SJSA1 (cell line): ENCODE measurements around the gene NEK10. TPM values are rescaled to one million over a fixed set of nuclear protein-coding genes. Genes with fewer than 3 reads are reported as not detected.
A peak's percentile ranks its signal among the peaks of the same experiment; 100 is the strongest.
"Not testable (repeated sequence)": the region's sequence is repeated elsewhere in the genome, so short reads cannot be mapped to it uniquely, and the experiment has no call there.

ENCODE experiments used
- DNase-seq, 2 experiments: peaks; one replicate each; pipeline ENCODE4 v3.0.0-alpha.2; 2015 to 2020; ENCODE audit warnings: low spot score in 2 of 2, low read depth in 1 of 2
- H3K27ac ChIP-seq: fragments of 250-450 bp; sonication (Bioruptor Pico); 2 replicates; pipeline ENCODE4 v1.5.1; 2020; ENCODE audit warnings: mild to moderate bottlenecking, moderate library complexity
- H3K27me3 ChIP-seq: fragments of 250-450 bp; sonication (Bioruptor Pico); replicated peaks from 2 replicates; pipeline ENCODE4 v1.5.1; 2020; ENCODE audit warnings: mild to moderate bottlenecking, moderate library complexity
- H3K36me3 ChIP-seq: fragments of 250-450 bp; sonication (Bioruptor Pico); 2 replicates; pipeline ENCODE4 v1.5.1; 2020; ENCODE audit warnings: mild to moderate bottlenecking
- H3K4me1 ChIP-seq: fragments of 250-450 bp; sonication (Bioruptor Pico); replicated peaks from 2 replicates; pipeline ENCODE4 v1.6.1; 2021; ENCODE audit warnings: mild to moderate bottlenecking
- H3K4me3 ChIP-seq: fragments of 250-450 bp; sonication (Bioruptor Pico); 2 replicates; pipeline ENCODE4 v1.5.1; 2020; ENCODE audit warnings: mild to moderate bottlenecking
- H3K9me3 ChIP-seq: fragments of 250-450 bp; sonication (Bioruptor Pico); replicated peaks from 2 replicates; pipeline ENCODE4 v1.5.1; 2020; ENCODE audit warnings: mild to moderate bottlenecking
- total RNA-seq: library from RNA; depleted of rRNA; stranded (reverse); fragments of >200 nt; shearing (Covaris generic); gene quantifications from 2 replicates; pipeline ENCODE4 v1.2.3, GENCODE V29; 2014

NEK10 gene
- total RNA-seq, 1 experiment from 2014 or later = 1.8 TPM

DNA sequence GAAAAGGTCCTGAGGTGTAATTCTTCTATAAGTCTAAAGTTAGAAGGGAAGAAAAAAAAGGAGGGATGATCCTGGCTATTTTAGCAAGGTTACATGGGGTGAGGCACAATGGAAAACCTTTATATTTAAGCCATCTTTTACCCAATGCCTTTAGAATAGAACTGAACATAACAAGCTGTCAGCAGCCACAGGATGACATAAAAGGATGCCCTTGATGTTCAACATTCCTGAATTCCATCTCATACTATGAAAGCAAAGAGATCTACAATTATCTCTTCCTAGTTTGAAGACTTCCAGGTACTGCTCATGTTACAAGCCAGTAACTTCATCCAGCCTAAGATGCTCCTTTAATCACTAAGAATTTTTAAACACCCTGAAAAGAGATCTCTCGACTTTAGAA lies 26.9 kb downstream of the NEK10 start:
- no peaks in the 10 kb centered on the region for H3K36me3 ChIP-seq
- no peak overlapping the region for H3K4me3 ChIP-seq
- H3K27me3 ChIP-seq = no peaks in the 10 kb centered on the region
- H3K4me1 ChIP-seq = no peaks in the 10 kb centered on the region
- no peak for DNase-seq
- no peaks in the 10 kb centered on the region for H3K9me3 ChIP-seq
- no peak overlapping the region for H3K27ac ChIP-seq

DNA sequence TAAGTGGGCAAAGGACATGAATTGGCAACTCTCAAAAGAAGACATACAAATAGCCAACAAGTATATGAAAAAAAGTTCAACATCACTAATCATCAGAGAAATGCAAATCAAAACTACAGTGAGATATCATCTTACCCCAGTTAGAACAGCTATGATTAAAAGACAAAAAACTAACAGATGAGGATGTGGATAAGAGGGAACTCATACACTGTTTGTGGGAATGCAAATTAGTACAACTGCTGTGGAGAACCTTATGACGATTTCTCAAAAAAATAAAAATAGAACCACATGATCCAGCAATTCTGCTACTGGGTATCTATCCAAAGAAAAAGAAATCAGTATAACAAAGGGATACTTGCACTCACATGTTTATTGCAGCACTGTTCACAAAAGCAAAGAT lies 28.6 kb downstream of the NEK10 start:
- H3K27me3 ChIP-seq = no peaks in the 10 kb centered on the region
- H3K27ac ChIP-seq = no peak overlapping the region
- H3K36me3 ChIP-seq = no peaks in the 10 kb centered on the region
- DNase-seq = no peak
- no peaks in the 10 kb centered on the region for H3K9me3 ChIP-seq
- no peaks in the 10 kb centered on the region for H3K4me1 ChIP-seq
- H3K4me3 ChIP-seq = no peak overlapping the region

DNA sequence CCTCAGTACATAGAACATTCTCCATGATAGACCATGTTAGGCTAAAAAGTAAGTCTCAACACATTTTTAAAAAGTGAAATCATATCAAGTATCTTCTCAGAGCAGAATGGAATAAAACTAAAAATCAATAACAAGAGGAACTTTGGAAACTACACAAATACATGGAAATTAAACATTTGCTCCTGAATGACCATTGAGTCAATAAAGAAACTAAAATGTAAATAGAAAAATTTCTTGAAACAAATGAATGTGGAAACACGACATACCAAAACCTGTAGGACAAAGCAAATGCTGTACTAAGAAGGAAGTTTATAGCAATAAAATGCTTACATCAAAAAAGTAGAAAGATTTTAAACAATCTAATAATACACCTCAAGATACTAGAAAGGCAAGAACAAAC lies 33.6 kb downstream of the NEK10 start:
- no peak overlapping the region for H3K27ac ChIP-seq
- H3K27me3 ChIP-seq = no peaks in the 10 kb centered on the region
- no peak overlapping the region for H3K4me3 ChIP-seq
- no peaks in the 10 kb centered on the region for H3K9me3 ChIP-seq
- DNase-seq = no peak
- no peaks in the 10 kb centered on the region for H3K4me1 ChIP-seq
- no peaks in the 10 kb centered on the region for H3K36me3 ChIP-seq

DNA sequence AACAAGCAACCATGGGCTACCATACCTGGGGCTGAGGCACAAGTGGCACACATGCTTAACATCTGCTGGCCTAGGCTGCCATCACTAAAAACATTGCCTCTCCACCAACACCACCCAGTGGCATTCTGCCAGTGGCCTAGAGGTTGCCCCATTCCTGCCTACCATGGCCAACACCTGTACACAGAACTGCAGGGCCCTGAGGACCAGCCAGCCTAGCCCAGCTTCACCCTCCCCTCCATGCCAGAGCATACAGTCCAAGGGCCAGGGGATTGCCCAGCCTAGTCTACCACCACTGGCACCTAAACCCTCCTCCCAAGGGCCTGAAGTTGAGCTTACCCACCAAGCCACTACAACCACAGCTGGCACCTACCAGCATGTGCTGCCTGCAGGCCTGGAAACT lies 35.3 kb downstream of the NEK10 start:
- DNase-seq = no peak
- Histone ChIP-seq H3K9me3 (no peaks in the 10 kb centered on the region), H3K4me3 (no peak overlapping the region), H3K27ac (no peak overlapping the region), H3K4me1 (no peaks in the 10 kb centered on the region), H3K27me3 (no peaks in the 10 kb centered on the region), H3K36me3 (no peaks in the 10 kb centered on the region)

DNA sequence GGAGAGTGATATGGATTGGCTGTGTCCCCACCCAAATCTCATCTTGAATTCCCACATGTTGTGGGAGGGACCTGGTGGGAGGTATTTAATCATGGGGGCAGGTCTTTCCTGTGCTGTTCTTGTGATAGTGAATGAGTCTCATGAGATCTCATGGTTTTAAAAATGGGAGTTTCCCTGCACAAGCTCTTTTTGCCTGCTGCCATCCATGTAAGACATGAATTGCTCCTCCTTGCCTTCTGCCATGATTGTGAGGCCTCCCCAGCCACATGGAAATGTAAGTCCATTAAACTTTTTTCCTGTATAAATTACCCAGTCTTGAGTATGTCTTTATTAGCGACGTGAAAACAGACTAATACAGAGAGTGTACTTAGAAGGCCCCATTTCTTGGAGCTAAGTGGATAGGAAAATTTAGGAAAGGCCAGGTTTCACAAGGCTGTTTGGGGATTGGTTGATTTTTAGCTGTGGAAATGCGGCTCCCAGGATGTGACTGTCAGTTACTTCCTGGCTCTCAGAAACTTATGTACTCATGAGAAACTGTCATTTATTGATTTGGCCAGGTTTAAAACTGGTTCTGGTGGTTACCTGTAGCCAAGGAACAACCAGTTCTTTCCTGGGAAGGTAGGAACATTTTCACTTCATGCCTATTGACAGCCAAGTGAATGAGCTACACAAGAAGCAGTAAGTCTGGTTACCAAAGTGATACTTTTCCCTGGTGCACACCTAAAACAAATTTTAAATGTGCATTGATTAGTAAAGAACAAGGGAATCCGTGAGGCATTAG lies 40.0 kb downstream of the NEK10 start:
- H3K9me3 ChIP-seq = not testable (repeated sequence)

DNA sequence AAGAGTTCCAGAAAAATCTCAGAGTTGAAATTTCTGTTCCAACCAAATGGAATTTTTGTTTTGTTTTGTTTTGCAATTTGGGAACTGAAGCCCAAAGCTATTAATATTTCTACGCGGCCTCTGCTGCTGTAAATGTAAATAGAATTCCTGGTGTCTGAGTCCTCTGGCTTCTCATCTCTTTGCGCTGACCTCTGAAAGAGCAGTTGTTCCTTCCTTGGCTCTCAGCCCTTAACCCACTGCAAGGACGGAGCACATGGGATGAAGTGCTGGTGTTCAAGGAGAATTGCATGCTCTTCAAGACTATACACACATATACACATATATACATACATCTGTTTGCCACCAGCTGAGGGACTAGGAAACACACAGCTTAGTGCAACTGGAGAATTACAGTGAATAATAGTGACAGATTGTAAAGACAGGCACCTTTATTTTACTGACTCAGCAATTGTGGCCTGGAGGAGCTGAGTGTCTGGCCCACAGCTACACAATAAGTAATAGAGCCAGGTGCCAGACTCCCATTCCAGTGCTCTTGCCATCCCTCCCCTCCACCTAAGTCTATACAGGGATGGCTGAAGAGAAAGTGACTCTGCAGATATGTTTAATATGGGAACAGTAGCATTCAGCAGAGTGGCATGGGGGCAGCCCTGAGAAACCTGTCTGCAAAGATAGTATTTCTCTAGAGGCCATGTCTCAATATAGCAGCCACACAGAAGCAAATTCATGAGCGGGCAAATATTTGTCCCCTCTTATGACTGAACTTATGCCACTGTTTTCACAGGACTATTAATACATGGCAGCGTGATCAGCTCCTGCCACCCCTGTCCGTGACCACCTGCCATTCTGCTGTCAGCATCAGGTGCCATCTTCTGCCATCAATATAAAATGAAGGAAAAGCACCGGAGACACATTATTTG lies 42.3 kb downstream of the NEK10 start:
- Histone ChIP-seq H3K27ac (peak overlapping the region; percentile 87), H3K36me3 (no peaks in the 10 kb centered on the region), H3K9me3 (no peaks in the 10 kb centered on the region), H3K4me1 (peaks cover 29% of the 10 kb centered on the region), H3K4me3 (no peak overlapping the region), H3K27me3 (no peaks in the 10 kb centered on the region)
- DNase-seq = peak; percentile 70 to 75

More for the DNA sequence above, 40.0 kb downstream of the NEK10 start:
- H3K36me3 ChIP-seq, H3K27me3 ChIP-seq, H3K4me3 ChIP-seq, H3K27ac ChIP-seq, DNase-seq: not testable (repeated sequence)
- H3K4me1 ChIP-seq = peaks cover 29% of the 10 kb centered on the region

DNA sequence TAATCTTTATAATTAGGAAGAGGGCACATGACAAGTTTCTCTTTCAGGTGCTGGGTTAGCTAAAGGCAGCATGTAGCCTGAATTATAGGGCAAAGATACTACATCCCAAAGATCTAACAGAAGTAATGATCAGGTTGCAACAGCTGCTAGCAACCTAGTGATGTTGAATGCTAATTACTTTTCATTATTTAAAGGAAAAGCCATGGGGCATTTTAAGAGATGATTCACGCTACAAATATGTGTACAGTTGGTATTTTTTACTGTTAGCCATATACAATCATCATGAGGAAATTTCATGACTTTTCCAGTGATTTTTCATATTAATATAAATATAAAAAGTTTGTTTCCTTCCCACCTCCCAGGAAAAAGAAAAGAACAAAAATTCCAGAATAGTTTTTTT lies 43.0 kb downstream of the NEK10 start:
- Histone ChIP-seq H3K4me3 (no peak overlapping the region), H3K36me3 (no peaks in the 10 kb centered on the region), H3K27me3 (no peaks in the 10 kb centered on the region), H3K4me1 (peaks cover 29% of the 10 kb centered on the region), H3K27ac (peak overlapping the region; percentile 87), H3K9me3 (no peaks in the 10 kb centered on the region)
- DNase-seq = peak in 1 of 2 experiments; percentile 58

DNA sequence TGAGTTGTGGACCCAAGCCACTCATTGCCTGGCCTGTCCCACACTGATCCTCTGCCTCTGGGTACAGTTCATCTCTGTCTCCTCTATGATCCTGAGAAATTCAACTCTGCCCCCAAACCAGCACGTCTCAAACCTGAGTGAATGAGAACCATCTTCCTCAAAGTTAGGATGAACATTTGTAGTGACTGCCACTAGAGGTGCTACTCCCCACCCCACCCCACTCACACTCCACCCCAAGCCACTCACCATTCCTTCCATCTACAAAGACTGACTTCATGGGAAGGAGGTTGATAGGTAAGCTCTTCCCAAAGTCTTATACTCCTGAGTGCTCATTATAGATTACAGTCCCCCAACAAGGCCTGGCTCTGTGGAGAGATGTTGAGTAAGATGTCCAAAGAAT lies 43.8 kb downstream of the NEK10 start:
- H3K4me1 ChIP-seq = peaks cover 29% of the 10 kb centered on the region
- no peak overlapping the region for H3K4me3 ChIP-seq
- no peak for DNase-seq
- no peaks in the 10 kb centered on the region for H3K9me3 ChIP-seq
- no peaks in the 10 kb centered on the region for H3K27me3 ChIP-seq
- H3K36me3 ChIP-seq = no peaks in the 10 kb centered on the region
- H3K27ac ChIP-seq = peak overlapping the region; percentile 87

DNA sequence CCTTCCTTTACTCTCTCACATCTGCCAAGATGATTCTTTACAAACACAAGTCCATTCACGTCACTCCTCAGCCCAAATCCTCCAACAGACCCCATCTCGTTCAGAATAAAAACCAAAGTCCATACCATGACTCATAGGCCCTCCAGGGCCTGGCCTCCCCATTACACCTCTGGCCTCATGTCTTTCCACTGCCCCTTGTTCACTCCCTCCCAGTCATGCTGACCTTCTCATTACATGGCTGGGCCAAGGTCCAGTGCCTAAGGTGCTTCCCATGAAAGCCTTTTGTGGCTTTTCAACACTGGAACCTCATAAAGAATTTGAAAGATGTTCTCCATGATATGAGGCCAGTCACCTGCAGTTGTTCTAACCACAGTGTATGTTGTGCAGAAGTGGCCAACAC lies 44.5 kb downstream of the NEK10 start:
- no peak overlapping the region for H3K27ac ChIP-seq
- no peaks in the 10 kb centered on the region for H3K9me3 ChIP-seq
- no peaks in the 10 kb centered on the region for H3K36me3 ChIP-seq
- H3K27me3 ChIP-seq = no peaks in the 10 kb centered on the region
- no peak overlapping the region for H3K4me3 ChIP-seq
- DNase-seq = no peak
- H3K4me1 ChIP-seq = peaks cover 29% of the 10 kb centered on the region

DNA sequence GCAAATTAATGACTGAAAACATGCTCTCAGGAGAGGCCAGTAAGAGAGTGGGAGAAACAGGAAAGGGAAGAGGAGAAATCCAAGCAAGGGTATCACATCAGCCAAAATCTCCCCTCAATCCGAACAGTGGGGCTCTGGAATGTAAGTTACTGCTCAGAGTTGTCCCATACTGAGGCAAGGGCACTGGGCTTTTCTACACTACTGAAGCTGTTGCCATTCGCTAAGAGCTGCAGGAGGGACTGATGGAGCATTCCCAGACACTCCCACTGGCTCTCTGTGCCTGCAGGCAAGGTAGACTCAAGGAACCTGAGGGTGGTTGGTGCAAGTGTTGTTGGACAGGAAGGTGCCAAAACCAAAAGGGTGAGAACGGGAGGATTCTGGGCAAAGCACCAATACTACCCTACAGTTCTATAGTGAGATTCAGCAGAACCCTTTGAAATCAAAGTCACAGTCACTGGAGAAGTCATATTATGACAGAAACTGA lies 46.1 kb downstream of the NEK10 start:
- no peaks in the 10 kb centered on the region for H3K27me3 ChIP-seq
- no peak overlapping the region for H3K4me3 ChIP-seq
- H3K27ac ChIP-seq = no peak overlapping the region
- DNase-seq = no peak
- no peaks in the 10 kb centered on the region for H3K36me3 ChIP-seq
- H3K9me3 ChIP-seq = no peaks in the 10 kb centered on the region
- peaks cover 29% of the 10 kb centered on the region for H3K4me1 ChIP-seq

DNA sequence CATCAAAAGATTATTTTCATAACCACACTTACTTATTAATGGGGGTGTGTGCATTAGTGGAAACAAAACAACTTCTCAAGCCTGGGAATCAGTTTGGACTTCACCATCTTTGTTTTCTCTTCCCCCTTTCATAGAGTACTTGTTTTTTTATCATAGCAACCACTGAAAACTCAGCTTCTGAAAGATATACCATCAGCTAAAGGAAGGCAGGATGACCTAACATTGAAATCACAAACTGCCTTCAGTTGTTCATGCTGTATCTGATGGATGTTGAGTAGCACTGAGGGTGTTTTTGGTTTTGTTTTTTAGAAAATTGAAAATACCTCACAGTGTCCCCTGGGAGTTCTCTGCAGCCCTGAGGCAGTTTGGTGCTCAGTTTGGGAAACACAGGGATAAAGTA lies 46.5 kb downstream of the NEK10 start:
- no peak overlapping the region for H3K27ac ChIP-seq
- no peak for DNase-seq
- peaks cover 29% of the 10 kb centered on the region for H3K4me1 ChIP-seq
- no peaks in the 10 kb centered on the region for H3K36me3 ChIP-seq
- no peaks in the 10 kb centered on the region for H3K27me3 ChIP-seq
- H3K4me3 ChIP-seq = no peak overlapping the region
- no peaks in the 10 kb centered on the region for H3K9me3 ChIP-seq

DNA sequence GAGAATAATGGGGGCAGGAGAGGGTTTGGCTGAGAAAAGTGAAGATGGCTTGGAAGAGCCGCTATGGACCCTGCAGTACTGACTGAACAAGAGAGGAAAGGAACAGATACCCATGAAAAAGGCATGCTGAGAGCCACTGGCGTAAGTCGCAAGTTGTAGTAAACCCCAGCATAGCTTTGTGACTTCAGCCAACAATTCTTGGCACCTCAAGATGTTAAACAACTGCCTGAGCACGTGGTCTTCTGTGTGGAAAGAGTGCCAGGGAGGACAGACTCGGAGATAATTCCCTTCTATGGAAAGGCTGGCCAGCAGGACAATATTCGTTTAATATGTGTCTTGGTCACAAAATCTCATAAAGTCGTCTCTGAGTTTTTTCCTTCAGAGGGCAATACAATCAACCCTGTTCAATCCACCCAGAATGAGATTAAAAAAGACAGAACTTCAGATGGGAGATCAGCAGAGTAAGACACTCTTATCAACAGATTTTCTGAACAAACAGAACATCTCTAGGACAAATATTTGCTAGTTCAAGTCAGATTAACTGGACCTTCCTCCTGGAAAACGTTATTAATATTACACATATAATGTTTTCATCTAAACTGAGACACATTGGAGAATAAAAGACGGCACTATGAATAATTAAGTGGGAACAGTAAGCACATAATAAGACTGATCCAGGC lies 49.2 kb downstream of the NEK10 start:
- no peaks in the 10 kb centered on the region for H3K36me3 ChIP-seq
- DNase-seq = no peak
- no peak overlapping the region for H3K27ac ChIP-seq
- 0 out of 2 replicates have a peak, but pooled peaks cover 7% of the 10 kb centered on the region for H3K4me1 ChIP-seq
- no peaks in the 10 kb centered on the region for H3K9me3 ChIP-seq
- H3K27me3 ChIP-seq = no peaks in the 10 kb centered on the region
- H3K4me3 ChIP-seq = no peak overlapping the region

DNA sequence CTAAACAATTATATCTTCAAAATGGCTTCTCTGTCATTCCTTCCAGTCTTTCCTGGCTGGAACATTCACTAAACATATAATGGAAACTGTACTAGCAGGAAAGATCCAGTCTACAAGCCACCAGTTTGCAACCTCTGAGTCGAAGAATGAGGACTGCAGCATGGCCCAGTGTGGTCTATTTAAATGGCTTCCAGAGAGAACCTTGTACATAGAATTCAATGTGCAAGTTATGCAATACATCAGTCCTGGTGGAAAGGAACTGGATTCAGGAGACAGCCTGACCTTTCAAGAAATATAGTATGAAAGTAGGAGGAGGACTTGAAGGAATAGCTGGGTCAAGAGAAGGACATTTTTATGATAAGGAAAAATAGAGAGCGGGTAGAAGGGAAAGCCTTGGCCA lies 49.9 kb downstream of the NEK10 start:
- no peak overlapping the region for H3K4me3 ChIP-seq
- no peaks in the 10 kb centered on the region for H3K36me3 ChIP-seq
- no peak for DNase-seq
- H3K27ac ChIP-seq = no peak overlapping the region
- no peaks in the 10 kb centered on the region for H3K27me3 ChIP-seq
- 0 out of 2 replicates have a peak, but pooled peaks cover under 1% of the 10 kb centered on the region for H3K4me1 ChIP-seq
- H3K9me3 ChIP-seq = no peaks in the 10 kb centered on the region
